ENCODE measurements around the gene TWNK.

Gene TWNK

GRCh38 chr10:101018600-101019439 lies 31.5 kb downstream of the TWNK start:
- Mint-ChIP-seq H3K4me1 (peaks cover 36% of the 10 kb centered on the region), H3K9me3 (no peaks in the 10 kb centered on the region), H3K4me3 (peak overlapping the region; percentile 12 to 27 (median 21)), H3K27ac (peak overlapping the region in 1 of 3 experiments; percentile 65), H3K27me3 (ENCODE audit: low read depth) (peaks cover 54% of the 10 kb centered on the region), H3K36me3 (ENCODE audit: low read depth) (no peaks in the 10 kb centered on the region)
- peak; percentile 62 to 81 (median 63) for TF ChIP-seq CTCF (IDR thresholded peaks at IDR 0.05; ENCODE audit: unreplicated experiment in 3 of 3)

- Mint-ChIP-seq H3K36me3 (ENCODE audit: low read depth) (no peaks in the 10 kb centered on the region), H3K4me1 (peaks cover 32% of the 10 kb centered on the region), H3K4me3 (no peak overlapping the region), H3K27me3 (ENCODE audit: low read depth) (peaks cover 49% of the 10 kb centered on the region), H3K9me3 (no peaks in the 10 kb centered on the region), H3K27ac (no peak overlapping the region)
- no peak for TF ChIP-seq CTCF (IDR thresholded peaks at IDR 0.05; ENCODE audit: unreplicated experiment in 3 of 3)
Observed at GRCh38 chr10:101019440-101019703, 32.0 kb downstream of the TWNK start.

GRCh38 chr10:101020427-101021075 lies 33.2 kb downstream of the TWNK start:
- no peak overlapping the region for H3K27ac Mint-ChIP-seq
- no peaks in the 10 kb centered on the region for H3K36me3 Mint-ChIP-seq (ENCODE audit: low read depth)
- H3K4me3 Mint-ChIP-seq = no peak overlapping the region
- TF ChIP-seq CTCF (IDR thresholded peaks at IDR 0.05; ENCODE audit: unreplicated experiment in 3 of 3) = no peak
- no peaks in the 10 kb centered on the region for H3K9me3 Mint-ChIP-seq
- peaks cover 24% of the 10 kb centered on the region for H3K4me1 Mint-ChIP-seq
- peaks cover 40% of the 10 kb centered on the region for H3K27me3 Mint-ChIP-seq (ENCODE audit: low read depth)

GRCh38 chr10:101021239-101021638 lies 33.9 kb downstream of the TWNK start:
- peaks cover 36% of the 10 kb centered on the region for H3K27me3 Mint-ChIP-seq (ENCODE audit: low read depth)
- no peak for TF ChIP-seq CTCF (IDR thresholded peaks at IDR 0.05; ENCODE audit: unreplicated experiment in 3 of 3)
- no peak overlapping the region for H3K27ac Mint-ChIP-seq
- peaks cover 21% of the 10 kb centered on the region for H3K4me1 Mint-ChIP-seq
- no peaks in the 10 kb centered on the region for H3K9me3 Mint-ChIP-seq
- no peaks in the 10 kb centered on the region for H3K36me3 Mint-ChIP-seq (ENCODE audit: low read depth)
- H3K4me3 Mint-ChIP-seq = no peak overlapping the region

GRCh38 chr10:101021692-101022251 lies 34.4 kb downstream of the TWNK start:
- H3K9me3 Mint-ChIP-seq = no peaks in the 10 kb centered on the region
- no peak overlapping the region for H3K27ac Mint-ChIP-seq
- peaks cover 18% of the 10 kb centered on the region for H3K4me1 Mint-ChIP-seq
- H3K36me3 Mint-ChIP-seq (ENCODE audit: low read depth) = no peaks in the 10 kb centered on the region
- no peak overlapping the region for H3K4me3 Mint-ChIP-seq
- H3K27me3 Mint-ChIP-seq (ENCODE audit: low read depth) = peaks cover 30% of the 10 kb centered on the region
- TF ChIP-seq CTCF (IDR thresholded peaks at IDR 0.05; ENCODE audit: unreplicated experiment in 3 of 3) = no peak
